NCI-H2227 treated with DMSO at 0.1 percent for 48 hours (cell line): ENCODE data around the gene SMPD4.
A peak's percentile ranks its signal among the peaks of the same experiment; 100 is the strongest.
"Not testable (repeated sequence)": the region's sequence is repeated elsewhere in the genome, so short reads cannot be mapped to it uniquely, and the experiment has no call there.

Experiments used
- DNase-seq: peaks from one replicate; lab custom pipeline; 2025; lab: John Stamatoyannopoulos, UW

Gene SMPD4

DNA sequence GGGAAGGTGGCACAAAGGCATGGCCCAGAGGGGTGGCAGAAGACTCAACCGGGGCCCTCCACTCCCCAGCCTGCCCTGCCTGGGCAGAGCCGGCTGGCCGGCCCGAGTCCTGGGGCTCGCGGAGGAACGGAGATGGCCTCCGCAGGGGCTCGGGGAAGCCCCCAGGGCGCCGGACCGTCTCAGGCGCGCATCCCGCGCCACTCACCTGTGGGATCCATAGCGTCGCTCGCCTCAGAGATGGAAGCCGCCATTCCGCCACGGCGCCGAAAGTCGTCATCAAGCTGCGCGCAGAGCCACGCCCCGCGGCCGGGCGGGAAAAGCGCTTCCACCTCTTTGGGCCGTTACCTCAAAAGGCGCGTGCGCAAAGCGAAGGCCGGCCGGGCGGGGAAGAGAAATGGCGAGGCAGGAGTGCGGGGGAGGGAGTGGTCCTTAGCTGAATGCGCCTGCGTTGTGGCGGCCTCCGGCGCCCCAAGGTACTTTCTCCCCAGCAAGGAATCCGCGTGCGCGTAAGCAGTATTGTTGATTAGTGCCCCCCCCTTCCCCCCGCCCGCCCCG lies at the start of gene SMPD4:
Gene SMPD4 (minus strand): TSS at position 278 of the 555 bp plus-strand sequence. CDS start 5,010 bp downstream, outside the sequence.
- peak; percentile 98 for DNase-seq

DNA sequence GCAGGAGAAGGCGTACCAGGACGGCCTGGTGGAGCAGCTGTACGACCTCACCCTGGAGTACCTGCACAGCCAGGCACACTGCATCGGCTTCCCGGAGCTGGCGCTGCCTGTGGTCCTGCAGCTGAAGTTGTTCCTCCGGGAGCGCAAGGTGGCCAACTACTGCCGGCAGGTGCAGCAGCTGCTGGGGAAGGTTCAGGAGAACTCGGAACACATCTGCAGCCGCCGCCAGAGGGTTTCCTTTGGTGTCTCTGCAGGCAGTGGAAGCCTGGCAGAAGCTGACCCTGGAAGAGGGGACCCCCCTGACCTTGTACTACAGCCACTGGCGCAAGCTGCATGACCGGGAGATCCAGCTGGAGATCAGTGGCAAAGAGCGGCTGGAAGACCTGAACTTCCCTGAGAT lies 49.5 kb upstream of the SMPD4 start:
- DNase-seq, result not testable (repeated sequence)

DNA sequence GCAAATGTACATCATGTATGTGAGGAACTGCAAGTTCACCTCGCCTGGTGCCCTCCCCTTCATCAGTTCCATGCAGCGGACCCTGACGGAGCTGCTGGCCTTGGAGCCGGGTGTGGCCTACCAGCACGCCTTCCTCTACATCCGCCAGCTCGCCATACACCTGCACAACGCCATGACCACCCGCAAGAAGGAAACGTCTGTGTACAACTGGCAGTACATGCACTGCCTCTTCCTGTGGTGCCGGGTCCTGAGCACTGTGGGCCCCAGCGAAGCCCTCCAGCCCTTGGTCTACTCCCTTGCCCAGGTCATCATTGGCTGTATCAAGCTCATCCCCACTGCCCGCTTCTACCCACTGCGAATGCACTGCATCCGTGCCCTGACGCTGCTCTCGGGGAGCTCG lies 49.0 kb upstream of the SMPD4 start:
- DNase-seq, result not testable (repeated sequence)

DNA sequence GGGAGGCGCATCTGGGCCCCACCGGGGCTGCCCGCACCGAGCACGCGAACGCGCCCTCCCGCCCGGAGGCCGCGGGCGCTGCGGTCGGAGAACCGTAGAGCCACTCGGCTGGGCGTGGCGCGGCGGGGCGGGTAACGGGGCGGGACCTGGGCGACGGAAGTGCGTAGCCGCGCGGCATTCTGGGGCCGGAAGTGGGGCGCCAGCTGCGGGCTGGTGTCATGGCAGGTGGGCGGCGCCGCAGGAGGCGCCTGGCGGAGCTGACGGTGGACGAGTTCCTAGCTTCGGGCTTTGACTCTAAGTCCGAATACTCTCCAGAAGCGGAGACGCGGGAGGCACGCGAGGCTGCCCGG lies 47.7 kb upstream of the SMPD4 start:
- DNase-seq, result not testable (repeated sequence)

DNA sequence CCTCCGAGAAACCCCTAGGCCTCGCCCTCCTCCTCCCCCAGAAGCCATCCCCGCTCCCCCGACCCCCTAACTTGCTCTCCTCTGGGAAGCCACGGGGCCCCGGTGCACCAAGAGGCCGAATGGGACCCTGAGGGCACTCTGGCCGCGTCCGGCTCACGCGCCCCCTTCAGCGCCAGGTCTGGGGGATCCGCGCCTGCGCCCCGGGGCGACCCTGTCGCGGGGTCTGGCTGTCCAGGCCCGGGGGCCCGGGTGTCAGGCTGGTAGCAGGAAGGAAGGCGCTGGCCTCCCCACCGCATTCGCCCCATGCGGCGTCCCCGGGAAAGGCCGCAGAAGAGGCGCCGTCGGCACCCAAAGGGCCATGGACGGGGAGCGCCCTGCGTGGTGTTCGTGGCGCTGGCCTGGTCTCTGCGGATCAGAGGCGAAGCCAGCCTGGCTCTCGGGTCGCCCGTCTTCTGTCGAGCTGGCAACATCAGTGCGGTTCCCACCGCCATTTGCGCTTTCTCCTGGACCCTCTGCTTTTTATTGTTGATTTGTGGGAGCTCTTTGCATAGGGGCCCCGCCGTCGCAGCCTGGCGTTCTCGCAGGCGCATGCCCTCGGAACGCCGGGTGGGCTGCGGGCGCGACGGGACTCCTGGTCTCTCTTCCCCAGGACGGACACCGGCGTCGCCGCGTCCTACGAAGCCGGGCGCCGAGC lies 47.2 kb upstream of the SMPD4 start:
- not testable (repeated sequence) for DNase-seq

DNA sequence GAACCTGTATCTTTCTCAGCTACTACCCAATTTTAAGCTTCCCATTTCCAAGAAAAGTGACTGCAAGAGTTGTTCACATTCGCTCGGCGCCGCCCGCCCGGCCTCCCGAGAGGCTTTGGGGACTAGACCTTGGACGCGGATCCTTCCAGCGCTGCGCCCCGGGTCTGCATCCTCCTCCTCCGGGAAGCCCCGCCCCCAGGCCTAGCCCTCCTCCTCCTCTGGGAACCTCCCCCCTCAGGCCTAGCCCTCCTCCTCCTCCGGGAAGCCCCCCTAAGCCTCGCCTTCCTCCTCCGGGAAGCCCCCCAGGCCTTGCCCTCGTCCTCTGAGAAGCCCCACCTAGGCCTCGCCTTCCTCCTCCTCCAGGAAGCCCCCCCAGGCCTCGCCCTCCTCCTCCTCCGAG lies 46.6 kb upstream of the SMPD4 start:
- DNase-seq, result not testable (repeated sequence)

GRCh38 chr2:130222523-130222922 lies 41.1 kb upstream of the SMPD4 start:
- not testable (repeated sequence) for DNase-seq

DNA sequence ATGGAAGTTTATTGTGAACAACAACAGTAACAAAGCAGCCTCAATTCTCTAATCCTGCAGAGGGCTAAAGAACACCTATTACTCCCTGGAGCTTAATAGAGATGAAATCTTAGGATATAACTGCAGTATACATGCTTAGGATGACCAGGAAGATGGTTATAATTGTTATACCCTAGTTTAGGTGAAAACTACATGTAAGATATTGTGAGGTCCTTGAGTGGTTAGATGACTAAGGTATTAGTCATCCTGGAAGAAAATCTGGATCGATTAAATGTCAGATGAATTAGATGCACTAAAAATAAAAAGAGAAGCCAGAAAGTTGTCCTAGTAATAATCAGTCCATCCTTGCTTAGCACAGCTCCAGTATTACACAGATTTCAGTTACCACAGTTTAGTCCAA lies 39.1 kb upstream of the SMPD4 start:
- not testable (repeated sequence) for DNase-seq

GRCh38 chr2:130219147-130219546 lies 37.7 kb upstream of the SMPD4 start:
- not testable (repeated sequence) for DNase-seq

DNA sequence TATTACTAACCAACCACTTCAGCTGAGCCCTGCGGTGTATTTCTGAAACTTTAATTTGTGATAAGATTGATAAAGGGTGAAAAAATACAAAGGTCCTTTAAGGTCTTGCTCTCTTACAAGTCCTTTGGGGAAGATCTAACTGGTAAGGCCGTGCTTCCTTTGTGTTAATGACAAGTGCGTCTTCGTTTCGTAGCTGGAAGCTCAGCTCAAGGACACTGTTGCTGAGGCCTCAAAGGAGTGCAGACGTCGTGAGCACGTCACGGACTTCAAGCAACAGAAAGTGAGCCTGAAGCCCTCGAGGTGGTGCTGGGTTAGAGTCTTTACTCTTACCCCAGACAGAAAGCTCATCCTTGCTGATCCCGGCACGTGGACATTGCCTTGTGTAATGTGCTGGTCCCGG lies 25.6 kb upstream of the SMPD4 start:
- DNase-seq, result not testable (repeated sequence)

DNA sequence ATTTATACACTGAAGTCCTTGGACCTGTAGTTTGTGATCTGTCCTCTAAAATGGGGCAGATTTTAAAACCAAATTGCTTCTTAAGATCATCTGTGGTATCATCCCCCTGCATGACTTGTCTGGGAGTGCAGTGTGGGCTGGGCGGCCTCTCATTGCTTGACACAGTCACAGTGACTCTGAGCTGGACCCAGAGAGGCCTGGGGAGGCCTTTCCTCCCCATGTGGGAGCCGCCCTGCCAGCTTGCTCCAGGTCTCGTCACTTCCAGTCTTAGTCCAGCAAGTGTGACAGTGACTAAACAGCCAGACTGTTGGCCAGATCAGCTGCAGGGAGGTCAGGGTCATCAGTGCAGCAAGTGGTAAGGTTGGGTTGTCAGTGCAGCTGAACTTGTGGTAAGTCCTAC lies 21.7 kb upstream of the SMPD4 start:
- DNase-seq, result not testable (repeated sequence)

GRCh38 chr2:130202518-130202917 lies 21.1 kb upstream of the SMPD4 start:
- DNase-seq, result not testable (repeated sequence)

GRCh38 chr2:130198343-130198742 lies 16.9 kb upstream of the SMPD4 start, which contains the start of gene TUBA3E:
Gene TUBA3E, minus strand, starts transcription at chr2:130198439. Its CDS starts 79 bp downstream, at chr2:130198360.
- no peak for DNase-seq

GRCh38 chr2:130196052-130196451 lies 14.7 kb upstream of the SMPD4 start:
- DNase-seq, result not testable (repeated sequence)

DNA sequence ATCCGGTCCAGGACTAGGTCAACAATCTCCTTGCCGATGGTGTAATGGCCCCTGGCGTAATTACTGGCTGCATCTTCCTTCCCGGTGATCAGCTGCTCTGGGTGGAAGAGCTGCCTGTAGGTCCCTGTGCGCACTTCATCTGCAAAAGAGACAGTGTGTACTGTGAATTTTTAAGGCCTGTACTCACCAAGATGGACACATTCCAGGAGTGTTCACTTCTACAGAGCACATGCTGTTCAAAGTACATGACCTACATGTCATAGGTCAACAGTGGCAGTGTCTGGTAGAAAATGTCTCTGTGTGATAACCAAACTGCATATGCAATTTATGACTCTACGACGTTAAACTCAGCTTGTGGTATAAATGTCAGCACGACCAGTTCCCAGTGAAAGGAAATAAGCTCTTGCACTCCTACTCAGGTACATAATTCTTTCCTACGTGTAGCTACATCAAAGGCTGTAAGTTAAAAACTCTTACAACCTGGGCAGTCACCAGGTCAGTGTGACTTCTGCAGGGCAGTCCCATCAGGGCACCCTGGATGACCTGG lies 13.8 kb upstream of the SMPD4 start:
- DNase-seq, result not testable (repeated sequence)

DNA sequence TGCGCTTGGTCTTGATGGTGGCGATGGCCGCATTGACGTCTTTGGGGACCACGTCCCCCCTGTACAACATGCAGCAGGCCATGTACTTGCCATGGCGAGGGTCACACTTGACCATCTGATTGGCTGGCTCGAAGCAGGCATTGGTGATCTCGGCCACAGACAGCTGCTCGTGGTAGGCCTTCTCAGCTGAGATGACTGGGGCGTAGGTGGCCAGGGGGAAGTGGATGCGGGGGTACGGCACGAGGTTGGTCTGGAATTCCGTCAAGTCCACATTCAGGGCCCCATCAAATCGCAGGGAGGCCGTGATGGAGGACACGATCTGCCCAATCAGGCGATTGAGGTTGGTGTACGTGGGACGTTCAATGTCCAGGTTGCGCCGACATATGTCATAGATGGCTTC lies 12.4 kb upstream of the SMPD4 start:
- DNase-seq, result not testable (repeated sequence)

DNA sequence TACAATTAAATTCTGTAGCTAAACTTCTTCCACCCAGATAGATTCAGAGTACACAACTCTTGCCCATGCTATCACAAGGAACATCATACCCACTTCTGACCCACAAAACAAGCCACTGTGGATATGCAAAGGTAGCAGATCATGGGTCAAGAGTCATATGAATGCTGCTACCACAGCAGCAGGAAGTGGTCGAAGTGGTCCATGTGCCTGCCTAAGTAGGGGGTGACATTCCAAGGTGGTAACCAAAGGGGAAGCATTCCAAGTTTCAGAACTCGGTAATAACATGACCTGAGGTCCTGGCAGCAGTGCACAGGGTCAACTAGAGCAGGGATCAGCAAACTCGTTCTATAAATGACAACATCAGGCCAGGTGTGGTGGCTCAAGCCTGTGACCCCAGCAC lies 11.0 kb upstream of the SMPD4 start:
- not testable (repeated sequence) for DNase-seq

- DNase-seq, result not testable (repeated sequence)
Measured at GRCh38 chr2:130191319-130191718, 9.9 kb upstream of the SMPD4 start.

- no peak for DNase-seq
Measured at GRCh38 chr2:130190237-130190636, 8.8 kb upstream of the SMPD4 start.

GRCh38 chr2:130188958-130189357 lies 7.6 kb upstream of the SMPD4 start:
- DNase-seq, result not testable (repeated sequence)

DNA sequence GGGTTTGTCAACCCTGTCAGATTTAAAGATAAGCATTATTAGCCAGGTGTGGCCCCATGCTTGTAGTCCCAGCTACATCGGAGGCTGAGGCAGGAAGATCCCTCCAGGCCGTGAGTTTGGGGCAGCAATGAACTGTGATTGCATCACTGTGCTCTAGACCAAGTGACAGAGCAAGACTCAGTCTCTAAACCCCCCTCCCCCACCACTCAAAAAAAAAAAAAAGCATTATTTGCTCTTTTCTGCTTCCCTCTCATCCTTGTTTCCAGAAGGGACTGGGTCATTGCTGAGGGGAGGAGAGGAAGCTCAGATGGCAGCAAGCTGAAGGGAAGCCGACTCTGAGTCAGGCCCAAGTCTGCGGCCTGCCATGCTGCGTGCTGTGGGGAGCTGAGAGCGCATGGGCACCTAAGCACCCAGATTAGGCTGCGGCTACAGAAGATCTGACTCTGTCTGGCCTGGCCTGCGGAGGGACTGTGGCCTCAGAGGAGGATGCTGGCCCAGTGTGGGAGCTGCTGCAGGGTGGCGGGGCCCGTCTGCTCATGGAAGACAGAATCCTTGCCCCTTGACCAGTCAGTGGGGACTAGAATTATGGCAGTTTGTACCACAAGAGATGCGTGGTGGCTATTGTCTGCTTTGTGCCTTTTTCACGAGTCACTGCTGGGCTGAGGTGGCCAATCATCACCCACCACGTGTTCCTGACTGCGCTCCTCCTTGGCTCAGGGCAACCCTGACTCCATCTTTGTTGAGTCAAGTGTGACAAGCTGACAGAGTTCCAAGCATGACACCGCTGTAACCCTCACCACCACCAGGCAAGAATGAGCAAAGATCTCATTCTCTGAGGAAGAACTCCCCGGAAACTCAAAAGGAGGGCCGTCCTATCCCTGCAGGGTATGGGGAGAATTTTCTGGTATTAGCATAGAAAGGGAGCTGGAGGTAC lies 6.7 kb upstream of the SMPD4 start:
- DNase-seq, result not testable (repeated sequence)

DNA sequence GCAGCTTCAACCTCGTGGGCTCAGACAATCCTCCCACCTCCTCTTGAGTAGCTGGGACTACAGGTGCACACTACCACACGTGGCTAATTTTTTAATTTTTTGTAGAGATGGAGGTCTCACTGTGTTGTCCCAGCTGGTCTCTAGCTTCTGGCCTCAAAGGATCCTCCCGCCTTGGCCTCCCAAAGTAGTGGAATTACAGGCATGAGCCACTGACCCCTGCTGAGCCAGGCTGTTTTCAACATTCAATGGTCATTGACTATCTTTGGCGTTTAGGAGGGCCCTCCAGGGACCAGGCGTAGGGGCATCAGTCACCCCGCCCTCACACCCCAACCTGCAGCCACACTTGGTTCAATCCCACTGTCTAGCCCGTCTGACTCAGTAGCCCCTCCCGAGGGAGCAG lies 5.9 kb upstream of the SMPD4 start:
- no peak for DNase-seq
